DOHH2 (cell line): Measurements from ENCODE around the gene PLA2G3.

Experiments
- H3F3A ChIP-seq: fragments of 200-600 bp; sonication (generic), shearing (Covaris generic); 2 replicates; pipeline ENCODE4 v1.6.0; 2016; ENCODE audit warnings: antibody characterized with exemption, mild to moderate bottlenecking; ENCODE audit not compliant: control insufficient read depth, insufficient read depth
- H3K27ac ChIP-seq: fragments of 200-600 bp; sonication (generic); 2 replicates; pipeline ENCODE4 v1.5.1; 2014; ENCODE audit warnings: low read depth, mild to moderate bottlenecking, low read length, moderate library complexity
- H3K27me3 ChIP-seq: fragments of 200-600 bp; sonication (generic); 2 replicates; pipeline ENCODE4 v1.6.1; 2014; ENCODE audit warnings: mild to moderate bottlenecking, low read length, mixed read lengths; ENCODE audit not compliant: control insufficient read depth
- H3K36me3 ChIP-seq: fragments of 200-600 bp; sonication (generic); 2 replicates; pipeline ENCODE4 v1.6.1; 2014; ENCODE audit warnings: mild to moderate bottlenecking, low read length, moderate library complexity, mixed read lengths; ENCODE audit not compliant: control insufficient read depth
- H3K4me1 ChIP-seq: fragments of 200-600 bp; sonication (generic); 2 replicates; pipeline ENCODE4 v1.6.1; 2014; ENCODE audit warnings: mild to moderate bottlenecking, low read length, mixed read lengths; ENCODE audit not compliant: control insufficient read depth
- H3K4me2 ChIP-seq: fragments of 200-600 bp; sonication (generic); 2 replicates; pipeline ENCODE4 v1.6.0; 2014; ENCODE audit warnings: mild to moderate bottlenecking, low read length, moderate library complexity
- H3K4me3 ChIP-seq: fragments of 200-600 bp; sonication (generic); 2 replicates; pipeline ENCODE4 v1.5.1; 2014; ENCODE audit warnings: mild to moderate bottlenecking, low read length, mixed read lengths
- H3K79me2 ChIP-seq: fragments of 200-600 bp; sonication (generic); 2 replicates; pipeline ENCODE4 v1.6.1; 2014; ENCODE audit warnings: mild to moderate bottlenecking, low read length, mixed read lengths; ENCODE audit not compliant: control insufficient read depth
- H3K9me2 ChIP-seq: fragments of 200-600 bp; sonication (generic); replicated peaks from 2 replicates; pipeline ENCODE4 v1.6.1; 2014; ENCODE audit warnings: mild to moderate bottlenecking, low read length, mixed read lengths; ENCODE audit not compliant: control insufficient read depth
- H3K9me3 ChIP-seq: fragments of 200-600 bp; sonication (generic); 2 replicates; pipeline ENCODE4 v1.6.1; 2014; ENCODE audit warnings: antibody characterized with exemption, low read length, mixed read lengths; ENCODE audit not compliant: control insufficient read depth, insufficient read depth
- H4K20me1 ChIP-seq: fragments of 200-600 bp; sonication (generic); 2 replicates; pipeline ENCODE4 v1.6.0; 2014; ENCODE audit warnings: low read depth, mild to moderate bottlenecking, antibody characterized with exemption, low read length, moderate library complexity; ENCODE audit not compliant: control insufficient read depth, insufficient read depth
- CTCF ChIP-seq: fragments of 200-600 bp; sonication (generic); IDR thresholded peaks from one replicate; pipeline ENCODE4 v1.5.1; 2014; ENCODE audit warnings: antibody characterized with exemption, mild to moderate bottlenecking, low read depth, low read length; ENCODE audit not compliant: poor library complexity, severe bottlenecking
- EZH2phosphoT487 ChIP-seq: fragments of 200-600 bp; sonication (generic); IDR thresholded peaks from 2 replicates; pipeline ENCODE4 v1.6.1; 2017; ENCODE audit warnings: borderline replicate concordance, mild to moderate bottlenecking, antibody characterized with exemption, low read length, moderate library complexity, mixed read lengths

Gene PLA2G3

GRCh38 chr22:31160328-31160978 is 20.1 kb upstream of the PLA2G3 start:
- no peaks in the 10 kb centered on the region; the same call in 1 of the 2 replicates for H3F3A ChIP-seq
- peaks cover 30% of the 10 kb centered on the region for H3K79me2 ChIP-seq
- no peaks in the 10 kb centered on the region for H3K9me2 ChIP-seq
- no peaks in the 10 kb centered on the region for H4K20me1 ChIP-seq
- no peaks in the 10 kb centered on the region for H3K9me3 ChIP-seq
- peaks cover 3% of the 10 kb centered on the region for H3K36me3 ChIP-seq
- peak overlapping the region; percentile 97 for H3K4me2 ChIP-seq
- H3K4me3 ChIP-seq = peak overlapping the region; percentile 92
- peaks cover 23% of the 10 kb centered on the region for H3K4me1 ChIP-seq
- no peak overlapping the region for H3K27ac ChIP-seq
- TF ChIP-seq CTCF (no peak), EZH2phosphoT487 (no peak)
- no peaks in the 10 kb centered on the region; the same call in 1 of the 2 replicates for H3K27me3 ChIP-seq

GRCh38 chr22:31155422-31155821 is 15.1 kb upstream of the PLA2G3 start:
- H3K27ac ChIP-seq = no peak overlapping the region
- H3F3A ChIP-seq = no peaks in the 10 kb centered on the region
- no peaks in the 10 kb centered on the region for H4K20me1 ChIP-seq
- H3K36me3 ChIP-seq = no peaks in the 10 kb centered on the region
- peaks cover 2% of the 10 kb centered on the region; the same call in 1 of the 2 replicates for H3K27me3 ChIP-seq
- H3K79me2 ChIP-seq = peaks cover 3% of the 10 kb centered on the region
- H3K9me3 ChIP-seq = no peaks in the 10 kb centered on the region
- TF ChIP-seq EZH2phosphoT487 (no peak), CTCF (no peak)
- H3K4me2 ChIP-seq = no peak overlapping the region
- no peak overlapping the region for H3K4me3 ChIP-seq
- peaks cover 5% of the 10 kb centered on the region for H3K4me1 ChIP-seq
- no peaks in the 10 kb centered on the region for H3K9me2 ChIP-seq

GRCh38 chr22:31154975-31155374 is 14.7 kb upstream of the PLA2G3 start:
- TF ChIP-seq EZH2phosphoT487 (no peak), CTCF (no peak)

More at GRCh38 chr22:31154975-31155374, 14.7 kb upstream of the PLA2G3 start:
- no peaks in the 10 kb centered on the region for H3F3A ChIP-seq
- H3K4me2 ChIP-seq = no peak overlapping the region
- no peak overlapping the region for H3K27ac ChIP-seq
- H3K79me2 ChIP-seq = no peaks in the 10 kb centered on the region
- no peaks in the 10 kb centered on the region for H3K9me2 ChIP-seq
- no peaks in the 10 kb centered on the region for H3K9me3 ChIP-seq
- H3K4me1 ChIP-seq = peaks cover 5% of the 10 kb centered on the region
- no peaks in the 10 kb centered on the region for H3K36me3 ChIP-seq
- peaks cover 2% of the 10 kb centered on the region; the same call in 1 of the 2 replicates for H3K27me3 ChIP-seq
- H4K20me1 ChIP-seq = no peaks in the 10 kb centered on the region
- H3K4me3 ChIP-seq = no peak overlapping the region
